Measurements from ENCODE around the gene C3orf52. TPM values are rescaled to one million over a fixed set of nuclear protein-coding genes. Genes with fewer than 3 reads are reported as not detected.

C3orf52 gene
- total RNA-seq, 3 donors from 2014 or later (not counting 1 experiment from before 2014, with no cell fraction given): 0.42 to 0.90 TPM; not detected in 1

Other genes with a start within 250 kb of the C3orf52 start
- gene PHLDB2, start 227.1 kb upstream of the C3orf52 start, total RNA-seq: 10 to 100 TPM; 63.3 to 93.4 (median 64.0) TPM
- gene ABHD10, start 107.4 kb upstream of the C3orf52 start, total RNA-seq: 10 to 100 TPM; 21.6 to 24.0 (median 22.6) TPM
- not detected for gene TAGLN3, start 87.5 kb upstream of the C3orf52 start, total RNA-seq
- not detected for gene TMPRSS7, start 51.7 kb upstream of the C3orf52 start, total RNA-seq
- gene GCSAM, start 46.9 kb downstream of the C3orf52 start, total RNA-seq: 1 to 10 TPM in 2 of 3 donors, under 1 TPM in 1; 0.59 to 3.0 (median 1.1) TPM
- not detected for gene SLC9C1, start 207.8 kb downstream of the C3orf52 start, total RNA-seq
- under 1 TPM in 1 of 3 donors, not detected in 2; 0.35 TPM for gene CD200, start 246.8 kb downstream of the C3orf52 start, total RNA-seq

Measured in natural killer cell (primary cell).